HCT116 (cell line): Measurements from ENCODE around the gene PDGFA. TPM values are rescaled to one million over a fixed set of nuclear protein-coding genes. Genes with fewer than 3 reads are reported as not detected.

Experiments
- ATAC-seq: fragments of 200-7000 bp; cut with Tn5 transposase; 2 replicates; pipeline ENCODE4 v1.9.1; 2020; ENCODE audit warnings: mild to moderate bottlenecking, moderate library complexity
- BruUV-seq: library from RNA; stranded (reverse); fragments of 400-500 nt; replicated peaks from 2 replicates; lab custom pipeline; 2021; lab: Mats Ljungman, UMichigan
- CTCF ChIA-PET: fragments of 300-600 bp; sonication (Branson Sonifier 250); formaldehyde crosslinking; loops from one replicate; lab custom pipeline; 2021; ENCODE audit warnings: antibody characterized with exemption; lab: Charles Lee
- POLR2A ChIA-PET: fragments of 300-600, 350-600 bp; sonication (Branson Sonifier 250); formaldehyde crosslinking; loops from one replicate; lab custom pipeline; 2021; ENCODE audit warnings: antibody characterized with exemption; lab: Charles Lee
- RAD21 ChIA-PET, 2 experiments: fragments of 300-600 bp; sonication (Branson Sonifier 250); formaldehyde crosslinking; loops; one replicate each; lab custom pipeline; 2023; ENCODE audit warnings: low total read pairs in 2 of 2; ENCODE audit not compliant: uncharacterized antibody in 2 of 2, unreplicated experiment in 2 of 2, low non-redundant PET in 1 of 2; lab: Charles Lee
- DNase-seq: peaks from one replicate; pipeline ENCODE4 v3.0.0-alpha.2; 2010; ENCODE audit warnings: low read depth, low spot score
- H2AFZ ChIP-seq: fragments of 200-600 bp; shearing (Covaris generic), sonication (generic); 2 replicates; pipeline ENCODE4 v1.6.1; 2017; ENCODE audit warnings: low read depth, mixed run types, mixed read lengths, antibody characterized with exemption, low read length; ENCODE audit not compliant: poor library complexity, severe bottlenecking
- H3K27ac ChIP-seq: 2 replicates; pipeline ENCODE4 v1.5.1; 2012; ENCODE audit warnings: low read depth, low read length
- H3K27me3 ChIP-seq: fragments of 200-600 bp; sonication (generic); 2 replicates; pipeline ENCODE4 v1.6.1; 2016; ENCODE audit warnings: mixed run types, low read length, mixed read lengths; ENCODE audit not compliant: insufficient read depth
- H3K36me3 ChIP-seq, 2 experiments: fragments of 200-500 bp in 1 of 2; fragments of 200-600 bp in 1 of 2; sonication (Bioruptor generic) in 1 of 2; sonication (generic) in 1 of 2; 2 replicates each; pipeline versions ENCODE4 v1.5.1 to v1.6.1; 2014 to 2016; ENCODE audit warnings: low read length in 2 of 2, inconsistent platforms in 1 of 2, mixed read lengths in 1 of 2, mixed run types in 1 of 2; ENCODE audit not compliant: insufficient read depth in 2 of 2, control insufficient read depth in 1 of 2
- H3K4me1 ChIP-seq, 2 experiments: fragments of 200-600 bp in 1 of 2; sonication (generic) in 1 of 2; 2 replicates each; pipeline versions ENCODE4 v1.5.1 to v1.6.1; 2012 to 2017; ENCODE audit warnings: low read length in 2 of 2, inconsistent platforms in 1 of 2, mild to moderate bottlenecking in 1 of 2, mixed read lengths in 1 of 2, mixed run types in 1 of 2, moderate library complexity in 1 of 2; ENCODE audit not compliant: insufficient read depth in 2 of 2, control insufficient read depth in 1 of 2
- H3K4me2 ChIP-seq: fragments of 200-600 bp; sonication (generic); 2 replicates; pipeline ENCODE4 v1.6.1; 2017; ENCODE audit warnings: mixed run types, low read length, mixed read lengths
- H3K4me3 ChIP-seq, 2 experiments: fragments of 200-600 bp in 1 of 2; sonication (generic) in 1 of 2; replicated peaks in 1 of 2; 2 replicates each; pipeline ENCODE4 v1.5.1; 2011 to 2016; ENCODE audit warnings: low read length in 2 of 2, control low read depth in 1 of 2, low read depth in 1 of 2, mild to moderate bottlenecking in 1 of 2, mixed read lengths in 1 of 2, mixed run types in 1 of 2
- H3K79me2 ChIP-seq: fragments of 200-600 bp; sonication (generic); 2 replicates; pipeline ENCODE4 v1.6.1; 2017; ENCODE audit warnings: mild to moderate bottlenecking, mixed run types, low read length, moderate library complexity, mixed read lengths; ENCODE audit not compliant: insufficient read depth
- H3K9ac ChIP-seq: fragments of 200-600 bp; sonication (generic); 2 replicates; pipeline ENCODE4 v1.6.1; 2016; ENCODE audit warnings: low read length, mixed read lengths
- H3K9me2 ChIP-seq: fragments of 200-600 bp; sonication (generic), shearing (Covaris generic); 2 replicates; pipeline ENCODE4 v1.6.1; 2017; ENCODE audit warnings: mixed run types, mild to moderate bottlenecking, moderate library complexity; ENCODE audit not compliant: insufficient read depth
- H3K9me3 ChIP-seq, 2 experiments: fragments of 200-500 bp in 1 of 2; fragments of 200-600 bp in 1 of 2; sonication (Bioruptor generic) in 1 of 2; sonication (generic) in 1 of 2; 2 replicates each; pipeline ENCODE4 v1.6.1; 2014 to 2017; ENCODE audit warnings: low read length in 2 of 2, mixed read lengths in 2 of 2, inconsistent platforms in 1 of 2, low read depth in 1 of 2, mild to moderate bottlenecking in 1 of 2, mixed run types in 1 of 2, moderate library complexity in 1 of 2; ENCODE audit not compliant: control insufficient read depth in 1 of 2, insufficient read depth in 1 of 2
- H4K20me1 ChIP-seq: fragments of 200-600 bp; sonication (generic), shearing (Covaris generic); 2 replicates; pipeline ENCODE4 v1.6.1; 2017; ENCODE audit warnings: mixed run types, mild to moderate bottlenecking, moderate library complexity; ENCODE audit not compliant: insufficient read depth
- EZH2phosphoT487 ChIP-seq: fragments of 200-600 bp; IDR thresholded peaks from 2 replicates; pipeline ENCODE4 v1.6.1; 2018; ENCODE audit warnings: antibody characterized with exemption, borderline replicate concordance
- MAX ChIP-seq: IDR thresholded peaks from 2 replicates; pipeline ENCODE4 v1.6.1; 2012
- intact Hi-C: fragments of 100-400 bp; cut with micrococcal nuclease; formaldehyde crosslinking; loops from 2 replicates; pipeline ENCODE4 v1.10.0; 2022
- total RNA-seq: library from RNA; stranded (reverse); gene quantifications from one replicate; pipeline ENCODE4 v1.2.1, GENCODE V29; 2021; ENCODE audit not compliant: unreplicated experiment
- TF ChIP-seq, protein P1 (sequence below): IDR thresholded peaks from 2 replicates; pipeline ENCODE4 v1.6.1; 2011; ENCODE audit warnings: mild to moderate bottlenecking, low read length, moderate library complexity; ENCODE audit not compliant: insufficient replicate concordance; ENCODE audit errors: extremely low read depth

PDGFA gene
- total RNA-seq, 1 experiment from 2014 or later, result 44.7 TPM

DNA sequence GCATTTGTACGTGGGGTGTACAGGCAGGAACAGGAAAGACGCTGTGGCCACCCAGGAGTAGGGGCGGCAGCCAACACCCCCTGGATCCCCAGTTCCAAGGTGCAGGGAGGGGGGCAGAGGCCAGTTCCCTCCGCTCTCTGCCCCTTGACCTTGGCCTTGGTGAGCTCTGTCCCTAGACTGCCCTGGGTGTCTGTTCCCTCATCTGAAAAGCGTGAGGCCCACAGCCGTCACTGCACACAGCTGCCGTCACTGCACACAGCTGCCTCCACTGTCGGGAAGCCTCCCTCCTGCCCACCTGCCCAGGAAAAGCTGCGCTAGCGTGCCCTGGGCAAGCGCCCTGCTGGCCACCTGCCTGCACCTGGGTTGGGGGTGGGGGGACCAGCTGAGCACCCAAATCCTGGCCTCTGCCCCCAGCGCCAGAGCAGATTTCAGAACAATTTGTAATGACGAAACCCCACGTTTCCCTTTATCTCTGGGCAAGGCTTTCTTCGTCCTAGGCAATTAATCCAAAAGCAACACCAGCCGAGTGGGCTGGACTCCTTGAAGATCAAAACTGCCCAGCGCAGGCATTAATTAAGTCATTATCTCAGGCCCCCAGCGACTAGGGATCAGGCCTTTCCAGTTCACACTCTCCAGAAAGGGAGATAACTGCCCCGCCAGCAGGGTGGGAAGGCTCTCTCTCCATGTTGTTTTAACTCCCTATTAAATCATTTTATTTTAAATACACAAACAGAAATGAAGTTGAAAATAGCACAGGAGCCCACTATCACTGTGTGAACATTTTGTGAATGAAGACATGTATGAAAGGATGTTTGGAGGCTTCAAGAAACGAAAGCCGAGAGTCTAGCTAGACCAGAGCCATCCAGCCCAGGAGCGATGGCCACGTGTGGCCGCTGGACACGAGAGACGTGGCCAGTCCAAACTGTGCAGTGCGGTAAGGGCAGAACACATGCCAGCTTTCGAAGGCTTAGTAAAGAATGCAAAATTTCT, 4.0 kb upstream of the PDGFA start:
- Histone ChIP-seq H3K27ac (no peak overlapping the region), H3K4me3 (no peak overlapping the region), H3K27me3 (no peaks in the 10 kb centered on the region), H4K20me1 (no peaks in the 10 kb centered on the region), H3K4me1 (peaks cover 28 to 49% of the 10 kb centered on the region in 2 experiments), H3K36me3 (no peaks in the 10 kb centered on the region), H2AFZ (no peak overlapping the region), H3K4me2 (no peak overlapping the region), H3K79me2 (peaks cover 2% of the 10 kb centered on the region; the same call in 1 of the 2 replicates), H3K9ac (no peak overlapping the region), H3K9me2 (no peaks in the 10 kb centered on the region), H3K9me3 (no peaks in the 10 kb centered on the region; a peak in 1 of 4 replicates)
- intact Hi-C loops, result loop anchor here (2.0 kb wide), 1 partner anchor 15 kb away; no protein-coding TSS in a partner anchor
- ATAC-seq, result no peak
- ChIA-PET POLR2A (interaction anchor here (0.6 kb wide), 1 partner anchor 16 kb away, joined by 6 read pairs; no protein-coding TSS in a partner anchor), CTCF (no interaction called here), RAD21 (interaction anchor here in 1 of 2 experiments (0.7 kb wide), 1 partner anchor 12 kb away, joined by 5 read pairs; no protein-coding TSS in a partner anchor)
- no TSS peak for BruUV-seq
- no peak for TF ChIP-seq EZH2phosphoT487
- TF ChIP-seq, protein P1, sequence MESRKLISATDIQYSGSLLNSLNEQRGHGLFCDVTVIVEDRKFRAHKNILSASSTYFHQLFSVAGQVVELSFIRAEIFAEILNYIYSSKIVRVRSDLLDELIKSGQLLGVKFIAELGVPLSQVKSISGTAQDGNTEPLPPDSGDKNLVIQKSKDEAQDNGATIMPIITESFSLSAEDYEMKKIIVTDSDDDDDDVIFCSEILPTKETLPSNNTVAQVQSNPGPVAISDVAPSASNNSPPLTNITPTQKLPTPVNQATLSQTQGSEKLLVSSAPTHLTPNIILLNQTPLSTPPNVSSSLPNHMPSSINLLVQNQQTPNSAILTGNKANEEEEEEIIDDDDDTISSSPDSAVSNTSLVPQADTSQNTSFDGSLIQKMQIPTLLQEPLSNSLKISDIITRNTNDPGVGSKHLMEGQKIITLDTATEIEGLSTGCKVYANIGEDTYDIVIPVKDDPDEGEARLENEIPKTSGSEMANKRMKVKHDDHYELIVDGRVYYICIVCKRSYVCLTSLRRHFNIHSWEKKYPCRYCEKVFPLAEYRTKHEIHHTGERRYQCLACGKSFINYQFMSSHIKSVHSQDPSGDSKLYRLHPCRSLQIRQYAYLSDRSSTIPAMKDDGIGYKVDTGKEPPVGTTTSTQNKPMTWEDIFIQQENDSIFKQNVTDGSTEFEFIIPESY, result no peak
- no peak for TF ChIP-seq MAX
- DNase-seq, result no peak
